Left lung (tissue), 4 donors: Measurements from ENCODE around the gene RMP24.
A peak's percentile ranks its signal among the peaks of the same experiment; 100 is the strongest.

Experiments
- ATAC-seq: fragments of 200-7000 bp; cut with Tn5 transposase; one replicate; pipeline ENCODE4 v1.9.1; 2020; ENCODE audit warnings: moderate library complexity
- DNase-seq, 4 donors: peaks; one replicate each; pipeline ENCODE4 v3.0.0-alpha.2; 2013 to 2020
- H3K27ac ChIP-seq, 2 donors: fragments of 200-600 bp; sonication (generic) in 1 of 2; one replicate each; pipeline versions ENCODE4 v1.5.0 to v1.8.0; 2020 to 2021
- H3K27me3 ChIP-seq, 2 donors: fragments of 200-600 bp; sonication (generic) in 1 of 2; one replicate each; pipeline versions ENCODE4 v1.5.0 to v1.8.0; 2020 to 2021
- H3K36me3 ChIP-seq, 2 donors: fragments of 200-600 bp; sonication (generic) in 1 of 2; one replicate each; pipeline versions ENCODE4 v1.5.0 to v1.8.0; 2020 to 2021
- H3K4me1 ChIP-seq, 2 donors: fragments of 200-600 bp; one replicate each; pipeline ENCODE4 v1.8.0; 2021
- H3K4me3 ChIP-seq, 2 donors: fragments of 200-600 bp; sonication (generic) in 1 of 2; one replicate each; pipeline versions ENCODE4 v1.5.0 to v1.8.0; 2020 to 2021; ENCODE audit warnings: mild to moderate bottlenecking in 1 of 2
- H3K9me3 ChIP-seq, 2 donors: fragments of 200-600 bp; sonication (generic) in 1 of 2; one replicate each; pipeline versions ENCODE4 v1.5.0 to v1.8.0; 2020 to 2021
- intact Hi-C, 2 donors: fragments of 100-400 bp; cut with DNase I; formaldehyde crosslinking; loops; one replicate each; pipeline versions ENCODE4 v1.11.2 to v1.14.2; 2022
- TF ChIP-seq, protein P1 (sequence below), 2 donors: fragments of 200-600 bp; sonication (generic) in 1 of 2; IDR thresholded peaks; one replicate each; pipeline versions ENCODE4 v1.5.0 to v1.8.0; 2021; ENCODE audit warnings: antibody characterized with exemption in 2 of 2
- donor health status: DM: no; HTN: yes; CAD: no.
- donor health status: DM: no; HTN: no; CAD: no.

The RMP24 gene

DNA sequence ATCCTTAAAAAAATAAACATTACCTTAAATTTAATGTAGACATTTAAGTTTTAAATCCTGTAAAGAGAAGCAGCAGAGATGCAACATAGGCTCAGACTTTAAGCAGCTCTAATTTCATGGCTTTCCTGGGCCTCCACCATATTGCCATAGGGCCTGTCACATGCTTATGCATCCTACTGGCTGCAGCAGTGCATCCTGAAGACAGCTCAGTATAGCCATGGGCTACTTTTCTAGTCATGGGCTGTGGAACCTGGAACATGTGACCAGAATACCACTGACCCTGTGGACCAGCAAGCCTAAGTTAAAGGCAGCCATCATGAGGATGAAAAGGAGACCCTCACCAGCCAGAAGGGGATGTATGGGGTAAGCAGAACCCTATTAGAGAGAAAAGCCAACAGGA, 10.7 kb downstream of the RMP24 start:
- Histone ChIP-seq H3K9me3 (no peaks in the 10 kb centered on the region), H3K27me3 (no peaks in the 10 kb centered on the region), H3K4me1 (no peaks in the 10 kb centered on the region), H3K4me3 (no peak overlapping the region), H3K36me3 (peaks cover 0 to 43% of the 10 kb centered on the region in 2 donors), H3K27ac (no peak overlapping the region)
- ATAC-seq (no peak), DNase-seq (no peak)
- TF ChIP-seq, protein P1, sequence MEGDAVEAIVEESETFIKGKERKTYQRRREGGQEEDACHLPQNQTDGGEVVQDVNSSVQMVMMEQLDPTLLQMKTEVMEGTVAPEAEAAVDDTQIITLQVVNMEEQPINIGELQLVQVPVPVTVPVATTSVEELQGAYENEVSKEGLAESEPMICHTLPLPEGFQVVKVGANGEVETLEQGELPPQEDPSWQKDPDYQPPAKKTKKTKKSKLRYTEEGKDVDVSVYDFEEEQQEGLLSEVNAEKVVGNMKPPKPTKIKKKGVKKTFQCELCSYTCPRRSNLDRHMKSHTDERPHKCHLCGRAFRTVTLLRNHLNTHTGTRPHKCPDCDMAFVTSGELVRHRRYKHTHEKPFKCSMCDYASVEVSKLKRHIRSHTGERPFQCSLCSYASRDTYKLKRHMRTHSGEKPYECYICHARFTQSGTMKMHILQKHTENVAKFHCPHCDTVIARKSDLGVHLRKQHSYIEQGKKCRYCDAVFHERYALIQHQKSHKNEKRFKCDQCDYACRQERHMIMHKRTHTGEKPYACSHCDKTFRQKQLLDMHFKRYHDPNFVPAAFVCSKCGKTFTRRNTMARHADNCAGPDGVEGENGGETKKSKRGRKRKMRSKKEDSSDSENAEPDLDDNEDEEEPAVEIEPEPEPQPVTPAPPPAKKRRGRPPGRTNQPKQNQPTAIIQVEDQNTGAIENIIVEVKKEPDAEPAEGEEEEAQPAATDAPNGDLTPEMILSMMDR (IDR thresholded peaks at IDR 0.05): no peak
- intact Hi-C loops: no loop called here

DNA sequence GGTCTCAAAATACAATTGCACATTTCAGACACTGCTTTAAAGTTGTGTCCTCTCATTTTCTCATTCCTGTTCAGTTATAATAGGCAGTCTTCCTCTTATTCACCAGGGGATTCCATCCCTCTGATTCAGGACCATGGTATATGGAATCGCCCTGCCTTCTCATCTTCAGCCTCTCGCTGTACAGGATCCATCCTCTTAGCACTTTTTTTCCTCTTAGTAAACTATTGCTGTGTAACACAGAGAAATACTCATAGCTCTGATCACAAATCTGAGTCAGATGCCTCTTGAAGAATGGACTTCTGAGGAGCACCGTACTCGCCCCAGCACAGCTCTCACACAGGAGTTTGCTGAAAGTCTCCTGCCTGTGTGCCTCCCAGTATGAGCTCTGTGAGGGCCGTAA, 11.3 kb downstream of the RMP24 start:
- intact Hi-C loops: no loop called here
- Histone ChIP-seq H3K27me3 (no peaks in the 10 kb centered on the region), H3K4me3 (no peak overlapping the region), H3K9me3 (no peaks in the 10 kb centered on the region), H3K36me3 (peaks cover 0 to 40% of the 10 kb centered on the region in 2 donors), H3K27ac (no peak overlapping the region), H3K4me1 (no peaks in the 10 kb centered on the region)
- DNase-seq (no peak), ATAC-seq (no peak)
- TF ChIP-seq, protein P1 (IDR thresholded peaks at IDR 0.05): no peak

DNA sequence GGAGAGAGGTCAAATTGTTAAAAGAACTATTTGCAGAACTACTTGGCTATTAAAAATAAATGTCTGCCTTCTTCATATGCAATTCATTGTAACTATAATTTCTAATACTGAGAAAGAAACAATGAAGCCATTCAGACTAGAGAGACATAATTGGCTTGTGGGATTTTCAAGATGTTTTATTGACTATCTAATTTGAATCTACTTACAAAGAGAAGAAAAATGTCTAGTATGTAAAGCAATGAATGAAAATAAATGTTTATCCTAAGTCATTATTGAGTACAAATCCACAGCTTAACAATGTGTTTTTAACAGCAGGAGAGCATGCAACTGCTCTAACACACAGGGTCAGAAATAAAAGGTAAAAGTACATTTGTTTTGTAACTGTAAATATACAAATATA, 19.2 kb downstream of the RMP24 start:
- intact Hi-C loops: no loop called here
- TF ChIP-seq, protein P1 (IDR thresholded peaks at IDR 0.05): no peak
- Histone ChIP-seq H3K9me3 (no peaks in the 10 kb centered on the region), H3K27ac (no peak overlapping the region), H3K4me3 (no peak overlapping the region), H3K36me3 (peaks cover 0 to 24% of the 10 kb centered on the region in 2 donors), H3K27me3 (no peaks in the 10 kb centered on the region), H3K4me1 (no peaks in the 10 kb centered on the region)
- ATAC-seq: no peak
- DNase-seq: no peak

DNA sequence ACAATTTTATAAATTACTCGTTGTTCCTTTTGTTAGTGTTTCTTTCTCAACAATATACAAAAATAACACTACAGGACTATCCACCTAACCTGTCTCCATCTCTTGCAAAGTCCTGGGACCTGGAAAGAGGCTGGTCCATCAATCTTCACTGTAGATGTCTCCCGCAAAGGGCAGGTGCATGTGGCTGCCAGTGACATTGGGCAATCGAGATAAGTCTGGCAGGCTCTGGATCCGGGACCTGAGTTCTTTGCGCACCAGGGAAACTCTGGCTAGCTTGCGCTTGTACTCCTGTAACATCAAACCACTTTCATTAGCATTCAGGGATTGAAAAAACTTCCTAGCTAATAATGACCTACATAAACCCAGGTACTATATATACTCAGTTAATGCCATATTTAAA, 20.5 kb downstream of the RMP24 start:
- no peaks in the 10 kb centered on the region for H3K4me1 ChIP-seq
- no peak overlapping the region for H3K27ac ChIP-seq
- DNase-seq (no peak), ATAC-seq (no peak)
- H3K27me3 ChIP-seq: no peaks in the 10 kb centered on the region
- intact Hi-C loops: no loop called here
- H3K4me3 ChIP-seq: no peak overlapping the region
- H3K36me3 ChIP-seq: peaks cover 0 to 24% of the 10 kb centered on the region in 2 donors
- TF ChIP-seq, protein P1 (IDR thresholded peaks at IDR 0.05): no peak
- H3K9me3 ChIP-seq: no peaks in the 10 kb centered on the region

DNA sequence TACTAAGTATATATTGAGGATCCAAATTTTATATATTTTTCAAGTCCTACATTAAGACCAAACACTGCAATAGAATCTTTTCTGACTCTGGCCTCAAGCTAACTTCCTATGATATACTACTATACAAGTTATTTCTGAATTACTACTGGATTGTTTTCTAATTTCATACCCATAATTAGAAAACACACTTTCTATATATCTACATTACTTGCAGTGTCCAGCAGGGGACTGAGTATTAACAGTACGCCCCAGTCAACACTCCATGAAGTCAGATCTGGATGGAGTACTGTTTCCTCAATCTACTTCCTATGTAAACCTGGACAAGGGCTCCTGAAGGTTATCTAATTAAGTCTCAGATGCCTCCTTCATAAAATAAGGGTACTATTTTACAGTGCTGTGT, 26.5 kb downstream of the RMP24 start:
- Histone ChIP-seq H3K27me3 (no peaks in the 10 kb centered on the region), H3K27ac (no peak overlapping the region), H3K36me3 (no peaks in the 10 kb centered on the region), H3K9me3 (no peaks in the 10 kb centered on the region), H3K4me1 (no peaks in the 10 kb centered on the region), H3K4me3 (no peak overlapping the region)
- TF ChIP-seq, protein P1 (IDR thresholded peaks at IDR 0.05): peak in 1 of 2 donors; percentile 12
- DNase-seq: no peak
- no peak for ATAC-seq
- intact Hi-C loops: no loop called here
